Calu3 (cell line): ENCODE data around the gene GPR39. TPM values are rescaled to one million over a fixed set of nuclear protein-coding genes. Genes with fewer than 3 reads are reported as not detected.

Source experiments
- BruUV-seq: library from RNA; stranded (reverse); fragments of 400-500 nt; replicated peaks from 2 replicates; lab custom pipeline; 2021; lab: Mats Ljungman, UMichigan
- CTCF ChIA-PET: fragments of 300-600 bp; sonication (Branson Sonifier 250); formaldehyde crosslinking; loops from one replicate; lab custom pipeline; 2022; ENCODE audit warnings: antibody characterized with exemption; lab: Charles Lee
- DNase-seq: peaks from one replicate; pipeline ENCODE4 v3.0.0; 2022
- H3K27ac Mint-ChIP-seq: one replicate; pipeline ENCODE4 v1.8.0; 2022; ENCODE audit warnings: mixed read lengths; ENCODE audit not compliant: unreplicated experiment
- H3K27me3 Mint-ChIP-seq: one replicate; pipeline ENCODE4 v1.8.0; 2022; ENCODE audit warnings: mixed read lengths; ENCODE audit not compliant: unreplicated experiment
- H3K36me3 Mint-ChIP-seq: one replicate; pipeline ENCODE4 v1.8.0; 2022; ENCODE audit warnings: mild to moderate bottlenecking, moderate library complexity, mixed read lengths; ENCODE audit not compliant: insufficient read depth, unreplicated experiment
- H3K4me1 Mint-ChIP-seq: one replicate; pipeline ENCODE4 v1.8.0; 2022; ENCODE audit warnings: mild to moderate bottlenecking, low read depth, mixed read lengths; ENCODE audit not compliant: unreplicated experiment
- H3K4me3 Mint-ChIP-seq: one replicate; pipeline ENCODE4 v1.8.0; 2022; ENCODE audit warnings: mild to moderate bottlenecking, low read depth, moderate library complexity, mixed read lengths; ENCODE audit not compliant: unreplicated experiment
- H3K9me3 Mint-ChIP-seq: one replicate; pipeline ENCODE4 v1.8.0; 2022; ENCODE audit warnings: low read depth, mixed read lengths; ENCODE audit not compliant: unreplicated experiment
- CTCF ChIP-seq: fragments of 200-600 bp; IDR thresholded peaks from one replicate; pipeline ENCODE4 v1.8.0; 2022; ENCODE audit warnings: antibody characterized with exemption; ENCODE audit not compliant: unreplicated experiment
- intact Hi-C: fragments of 100-400 bp; cut with micrococcal nuclease; formaldehyde crosslinking; loops from one replicate; pipeline ENCODE4 v1.10.0; 2022; ENCODE audit not compliant: unreplicated experiment
- total RNA-seq: library from RNA; stranded (reverse); gene quantifications from 2 replicates; pipeline ENCODE4 v1.2.3, GENCODE V29; 2022

The GPR39 gene
- total RNA-seq, 1 experiment from 2014 or later, result 24.9 TPM

- intact Hi-C loops, result loop anchor here (2.0 kb wide), 1 partner anchor 43 kb away; the partner anchor contains the start of gene GPR39
- peak overlapping the region; percentile 54 for H3K27ac Mint-ChIP-seq
- CTCF ChIA-PET, result interaction anchor here (0.8 kb wide), 1 partner anchor 22 kb away, joined by 4 read pairs; no protein-coding TSS in a partner anchor
- H3K4me1 Mint-ChIP-seq, result peaks cover 17% of the 10 kb centered on the region
- no peak for TF ChIP-seq CTCF
- peaks cover 5% of the 10 kb centered on the region for H3K9me3 Mint-ChIP-seq
- no TSS peak for BruUV-seq
- no peaks in the 10 kb centered on the region for H3K27me3 Mint-ChIP-seq
- peaks cover 5% of the 10 kb centered on the region for H3K36me3 Mint-ChIP-seq
- no peak overlapping the region for H3K4me3 Mint-ChIP-seq
- DNase-seq, result no peak
Observed at GRCh38 chr2:132374151-132374550, 42.5 kb upstream of the GPR39 start.

- intact Hi-C loops, result loop anchor here (2.0 kb wide), 1 partner anchor 42 kb away; the partner anchor contains the start of gene GPR39
- no peak for DNase-seq
- TF ChIP-seq CTCF, result no peak
- Mint-ChIP-seq H3K27ac (peak overlapping the region; percentile 54), H3K27me3 (no peaks in the 10 kb centered on the region), H3K4me3 (no peak overlapping the region), H3K4me1 (peaks cover 17% of the 10 kb centered on the region), H3K36me3 (peaks cover 5% of the 10 kb centered on the region), H3K9me3 (peaks cover 5% of the 10 kb centered on the region)
- CTCF ChIA-PET, result interaction anchor here (0.8 kb wide), 1 partner anchor 22 kb away, joined by 4 read pairs; no protein-coding TSS in a partner anchor
- BruUV-seq, result no TSS peak
Observed at GRCh38 chr2:132374551-132374950, 42.1 kb upstream of the GPR39 start.

GRCh38 chr2:132374961-132375360 lies 41.6 kb upstream of the GPR39 start:
- no TSS peak for BruUV-seq
- Mint-ChIP-seq H3K27ac (peak overlapping the region; percentile 54), H3K27me3 (no peaks in the 10 kb centered on the region), H3K4me1 (peaks cover 17% of the 10 kb centered on the region), H3K4me3 (no peak overlapping the region), H3K9me3 (peaks cover 5% of the 10 kb centered on the region), H3K36me3 (peaks cover 5% of the 10 kb centered on the region)
- TF ChIP-seq CTCF, result no peak
- intact Hi-C loops, result loop anchor here (2.0 kb wide), 1 partner anchor 42 kb away; the partner anchor contains the start of gene GPR39
- CTCF ChIA-PET, result no interaction called here
- DNase-seq, result no peak

- H3K4me3 Mint-ChIP-seq, result no peak overlapping the region
Observed at GRCh38 chr2:132381376-132381775, 35.2 kb upstream of the GPR39 start.

More at GRCh38 chr2:132381376-132381775, 35.2 kb upstream of the GPR39 start:
- BruUV-seq, result no TSS peak
- Mint-ChIP-seq H3K36me3 (no peaks in the 10 kb centered on the region), H3K27ac (no peak overlapping the region), H3K9me3 (peaks cover 3% of the 10 kb centered on the region), H3K4me1 (no peaks in the 10 kb centered on the region), H3K27me3 (no peaks in the 10 kb centered on the region)
- no peak for TF ChIP-seq CTCF
- CTCF ChIA-PET, result no interaction called here
- intact Hi-C loops, result no loop called here
- DNase-seq, result no peak
